HG03354 (cell line): ENCODE measurements around the gene SAP30BP.

ENCODE experiments used
- ATAC-seq: cut with Tn5 transposase; IDR thresholded peaks from one replicate; pipeline ENCODE4 v1.9.1; 2021; ENCODE audit warnings: mild to moderate bottlenecking; ENCODE audit not compliant: unreplicated experiment, poor library complexity, severe bottlenecking

The SAP30BP gene

DNA sequence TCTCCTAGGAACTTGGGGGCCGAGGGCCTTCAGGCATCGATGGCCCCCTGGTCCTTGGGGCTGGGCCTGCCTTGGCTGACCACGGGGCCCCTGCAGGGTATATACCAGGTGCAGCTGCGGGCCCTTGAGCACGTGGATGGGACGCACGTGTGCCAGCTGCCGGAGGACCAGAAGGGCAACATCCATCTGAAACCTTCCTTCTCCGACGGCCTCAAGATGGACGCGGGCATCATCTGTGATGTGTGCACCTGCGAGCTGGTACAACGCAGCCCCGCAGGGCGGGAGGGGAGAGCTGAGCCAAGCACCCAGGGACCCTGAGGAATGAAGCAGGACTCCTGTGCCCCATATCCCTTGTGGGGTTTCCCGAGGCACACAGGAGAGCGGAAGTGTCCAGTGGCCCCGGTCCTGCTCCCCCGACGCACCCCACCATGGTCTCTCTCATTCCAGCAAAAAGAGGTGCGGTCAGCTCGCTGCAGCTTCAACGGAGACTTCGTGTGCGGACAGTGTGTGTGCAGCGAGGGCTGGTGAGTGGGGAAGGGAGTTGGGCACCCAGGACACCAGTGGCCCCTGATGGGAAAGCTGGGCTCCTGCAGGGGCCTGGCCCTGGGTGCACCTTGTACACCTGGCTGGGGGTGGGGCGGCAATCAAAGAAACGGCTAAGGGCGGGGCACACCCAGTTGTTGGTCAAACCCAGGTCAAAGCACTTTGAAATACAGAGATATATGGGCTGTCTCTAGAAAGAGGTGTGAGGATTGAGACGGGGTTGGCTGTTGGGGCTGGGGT lies 64.8 kb downstream of the SAP30BP start:
- no peak for ATAC-seq

DNA sequence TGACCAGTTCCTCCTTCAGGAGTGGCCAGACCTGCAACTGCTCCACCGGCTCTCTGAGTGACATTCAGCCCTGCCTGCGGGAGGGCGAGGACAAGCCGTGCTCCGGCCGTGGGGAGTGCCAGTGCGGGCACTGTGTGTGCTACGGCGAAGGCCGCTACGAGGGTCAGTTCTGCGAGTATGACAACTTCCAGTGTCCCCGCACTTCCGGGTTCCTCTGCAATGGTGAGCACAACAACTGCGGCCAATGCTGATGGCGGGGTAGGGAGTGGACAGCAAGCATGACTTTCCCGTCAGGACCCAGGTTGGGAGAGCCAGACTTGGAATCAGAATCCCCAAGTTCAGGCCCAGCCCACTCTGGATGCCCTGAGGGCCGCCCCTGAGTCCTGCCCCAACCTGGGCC lies 66.3 kb downstream of the SAP30BP start:
- no peak for ATAC-seq

DNA sequence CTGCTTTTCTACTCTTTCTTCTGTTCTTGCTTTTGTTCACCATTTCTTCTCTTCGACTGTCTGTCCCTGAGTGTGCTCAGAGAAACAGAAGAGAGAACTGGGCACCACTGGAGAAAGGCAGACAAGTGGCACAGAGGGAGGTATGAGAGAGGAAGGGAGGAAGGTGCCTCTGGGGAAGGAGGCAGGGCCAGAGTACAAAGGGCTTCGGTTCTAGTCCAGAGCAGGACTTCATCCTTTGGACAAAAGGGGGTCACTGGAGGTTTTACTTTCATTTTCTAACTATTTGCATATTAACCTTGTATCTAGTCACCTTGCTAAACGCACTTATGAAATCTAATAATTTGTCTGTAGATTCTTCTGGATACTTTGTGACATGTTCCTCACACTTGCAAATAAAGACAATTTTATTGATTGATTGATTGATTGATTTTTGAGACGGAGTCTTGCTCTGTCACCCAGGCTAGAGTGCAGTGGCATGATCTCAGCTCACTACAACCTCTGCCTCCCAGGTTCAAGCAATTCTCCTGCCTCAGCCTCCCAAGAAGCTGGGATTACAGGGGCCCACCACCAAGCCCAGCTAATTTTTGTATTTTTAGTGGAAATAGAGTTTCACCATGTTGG lies 67.6 kb downstream of the SAP30BP start:
- ATAC-seq = no peak

DNA sequence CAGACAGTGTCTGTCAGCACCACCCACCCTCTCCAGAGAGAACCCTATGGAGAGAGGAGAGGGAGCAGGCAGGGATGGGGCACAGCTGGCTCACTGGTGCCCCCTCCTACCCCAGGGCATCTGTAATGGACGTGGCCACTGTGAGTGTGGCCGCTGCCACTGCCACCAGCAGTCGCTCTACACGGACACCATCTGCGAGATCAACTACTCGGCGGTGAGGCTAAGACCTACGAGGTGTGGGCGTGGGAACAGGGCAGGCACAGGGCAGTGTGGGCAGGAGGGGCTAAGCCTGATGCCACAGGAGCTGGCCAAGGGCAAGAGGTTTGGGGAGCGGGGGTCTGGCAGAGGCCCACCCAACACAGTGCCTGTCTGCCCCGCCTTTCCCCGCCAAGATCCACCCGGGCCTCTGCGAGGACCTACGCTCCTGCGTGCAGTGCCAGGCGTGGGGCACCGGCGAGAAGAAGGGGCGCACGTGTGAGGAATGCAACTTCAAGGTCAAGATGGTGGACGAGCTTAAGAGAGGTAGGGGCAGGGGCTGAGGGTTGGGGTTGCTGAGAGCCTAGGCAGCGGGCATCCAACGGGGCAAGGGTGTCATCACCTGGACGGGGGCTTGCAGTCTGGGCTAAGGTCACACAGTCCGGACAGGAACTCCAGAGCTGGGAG lies 69.2 kb downstream of the SAP30BP start:
- ATAC-seq = no peak

DNA sequence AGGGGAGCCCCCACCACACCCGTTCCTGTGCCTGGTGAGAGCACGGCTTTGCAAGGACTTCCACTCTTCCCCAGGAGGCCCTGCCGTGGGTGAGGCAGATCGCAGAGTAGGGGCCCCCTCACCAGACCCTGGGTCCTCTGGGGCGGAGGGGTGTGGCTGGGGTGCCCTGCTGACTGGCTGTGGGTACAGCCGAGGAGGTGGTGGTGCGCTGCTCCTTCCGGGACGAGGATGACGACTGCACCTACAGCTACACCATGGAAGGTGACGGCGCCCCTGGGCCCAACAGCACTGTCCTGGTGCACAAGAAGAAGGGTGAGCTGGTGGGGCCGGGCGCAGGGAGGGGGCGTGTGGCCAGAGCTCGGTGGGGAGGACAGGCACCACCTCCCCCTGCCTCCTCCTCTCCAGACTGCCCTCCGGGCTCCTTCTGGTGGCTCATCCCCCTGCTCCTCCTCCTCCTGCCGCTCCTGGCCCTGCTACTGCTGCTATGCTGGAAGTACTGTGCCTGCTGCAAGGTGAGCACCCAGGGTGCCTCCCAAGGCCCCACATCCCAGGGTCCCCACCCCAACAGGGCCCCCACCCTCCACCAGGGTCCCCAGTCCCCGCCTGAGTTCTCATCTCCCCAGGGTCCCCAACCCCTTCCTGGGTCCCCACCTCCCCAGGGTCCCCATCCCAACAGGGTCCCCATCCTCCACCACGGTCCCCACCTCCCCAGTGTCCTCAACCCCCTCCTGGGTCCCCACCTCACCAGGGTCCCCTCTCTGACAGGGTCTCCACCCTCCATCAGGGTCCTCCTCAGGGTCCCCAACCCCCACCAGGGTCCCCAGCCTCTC lies 70.2 kb downstream of the SAP30BP start:
- no peak for ATAC-seq

DNA sequence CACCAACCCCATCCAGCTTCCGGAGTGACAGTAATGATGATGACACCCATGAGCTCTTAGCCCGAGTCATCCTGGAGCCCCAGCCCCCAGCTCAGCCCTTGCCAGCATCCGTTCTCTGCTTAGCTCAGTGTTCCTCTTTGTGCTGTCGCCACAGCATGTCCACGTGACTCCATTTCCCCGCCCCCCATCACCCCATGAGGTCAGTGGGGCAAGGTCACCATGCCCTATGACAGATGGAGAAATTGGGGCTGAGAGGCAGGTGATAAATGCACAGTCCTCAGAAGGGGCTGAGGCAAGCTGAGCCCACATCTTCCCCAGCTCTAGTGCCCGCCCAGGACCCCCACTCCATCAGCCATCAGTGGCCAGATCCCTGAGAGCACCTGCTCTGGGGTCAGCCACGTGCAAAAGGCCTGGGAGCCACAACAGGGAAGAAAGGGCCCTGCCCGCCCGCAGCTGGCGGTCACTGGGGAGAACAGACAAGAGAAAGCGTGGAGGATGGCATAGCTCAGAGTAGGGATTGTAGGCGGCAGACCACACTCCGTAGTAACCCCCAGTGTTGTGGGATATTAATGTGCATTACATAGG lies 71.2 kb downstream of the SAP30BP start:
- no peak for ATAC-seq

DNA sequence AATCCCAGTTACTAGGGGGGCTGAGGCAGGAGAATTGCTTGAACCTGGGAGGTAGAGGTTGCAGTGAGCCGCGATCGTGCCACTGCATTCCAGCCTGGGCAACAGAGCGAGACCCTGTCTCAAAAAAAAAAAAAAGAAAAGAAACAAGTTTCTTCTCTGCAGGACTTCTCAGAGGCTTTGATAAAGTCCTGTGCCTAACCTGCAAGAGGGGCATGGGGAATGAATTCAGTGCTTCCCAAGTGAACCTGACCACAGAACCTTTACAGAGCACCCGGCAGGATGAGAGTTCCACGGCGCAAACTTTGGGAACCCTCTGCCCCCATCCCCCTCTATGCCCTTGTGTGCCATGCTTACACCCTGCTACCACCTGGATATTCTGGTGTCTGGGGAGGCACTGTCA lies 72.0 kb downstream of the SAP30BP start:
- no peak for ATAC-seq

DNA sequence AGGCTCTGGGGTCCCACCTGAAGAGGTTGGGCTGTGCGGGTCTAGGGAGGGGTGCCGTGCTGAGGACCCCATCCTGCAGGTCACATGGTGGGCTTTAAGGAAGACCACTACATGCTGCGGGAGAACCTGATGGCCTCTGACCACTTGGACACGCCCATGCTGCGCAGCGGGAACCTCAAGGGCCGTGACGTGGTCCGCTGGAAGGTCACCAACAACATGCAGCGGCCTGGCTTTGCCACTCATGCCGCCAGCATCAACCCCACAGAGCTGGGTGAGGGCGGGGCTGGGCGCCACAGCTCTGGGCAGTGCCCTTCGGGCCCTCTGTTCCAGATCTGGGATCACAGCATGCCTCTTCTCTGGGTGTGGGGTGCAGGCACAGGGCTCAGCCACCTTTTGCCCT lies 72.7 kb downstream of the SAP30BP start:
- ATAC-seq = no peak

DNA sequence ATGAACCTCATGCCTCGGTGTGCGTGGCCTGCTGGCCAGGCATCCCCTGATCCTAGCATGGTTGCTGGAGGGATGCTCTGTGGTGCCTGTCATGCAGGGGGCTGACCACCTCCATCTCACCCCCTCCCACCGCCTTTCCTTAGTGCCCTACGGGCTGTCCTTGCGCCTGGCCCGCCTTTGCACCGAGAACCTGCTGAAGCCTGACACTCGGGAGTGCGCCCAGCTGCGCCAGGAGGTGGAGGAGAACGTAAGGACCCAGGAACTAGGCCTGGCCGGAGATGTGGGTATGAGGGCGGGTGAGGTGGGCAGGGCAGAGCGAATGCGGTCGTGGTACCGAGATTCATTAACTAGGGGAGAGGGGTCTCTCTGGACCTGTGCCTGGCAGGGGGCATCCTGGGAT lies 73.1 kb downstream of the SAP30BP start:
- no peak for ATAC-seq

DNA sequence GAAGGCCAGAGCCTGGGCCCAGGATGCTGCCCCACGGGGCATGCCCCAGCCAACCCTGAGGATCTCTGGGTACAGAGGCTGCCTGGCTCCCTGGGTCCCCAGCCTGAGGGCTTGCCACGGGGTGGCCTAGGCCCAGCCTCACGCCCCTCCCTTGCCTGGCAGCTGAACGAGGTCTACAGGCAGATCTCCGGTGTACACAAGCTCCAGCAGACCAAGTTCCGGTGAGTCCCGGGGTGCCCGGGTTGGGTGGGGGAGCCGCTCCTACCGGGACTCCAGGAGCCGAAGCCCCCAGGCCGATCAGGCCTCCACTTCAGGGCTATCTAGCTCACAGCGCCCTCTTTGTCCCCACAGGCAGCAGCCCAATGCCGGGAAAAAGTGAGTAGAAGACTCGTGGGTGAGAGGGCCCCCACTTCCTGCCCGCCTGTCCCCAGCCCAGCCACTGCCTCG lies 73.5 kb downstream of the SAP30BP start:
- ATAC-seq = no peak

DNA sequence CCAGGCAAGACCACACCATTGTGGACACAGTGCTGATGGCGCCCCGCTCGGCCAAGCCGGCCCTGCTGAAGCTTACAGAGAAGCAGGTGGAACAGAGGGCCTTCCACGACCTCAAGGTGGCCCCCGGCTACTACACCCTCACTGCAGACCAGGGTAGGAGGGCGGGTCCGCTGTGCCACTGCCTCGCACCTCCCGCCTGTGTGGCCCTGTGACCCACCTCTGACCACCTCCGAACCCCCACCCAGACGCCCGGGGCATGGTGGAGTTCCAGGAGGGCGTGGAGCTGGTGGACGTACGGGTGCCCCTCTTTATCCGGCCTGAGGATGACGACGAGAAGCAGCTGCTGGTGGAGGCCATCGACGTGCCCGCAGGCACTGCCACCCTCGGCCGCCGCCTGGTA lies 75.2 kb downstream of the SAP30BP start:
- ATAC-seq = no peak

DNA sequence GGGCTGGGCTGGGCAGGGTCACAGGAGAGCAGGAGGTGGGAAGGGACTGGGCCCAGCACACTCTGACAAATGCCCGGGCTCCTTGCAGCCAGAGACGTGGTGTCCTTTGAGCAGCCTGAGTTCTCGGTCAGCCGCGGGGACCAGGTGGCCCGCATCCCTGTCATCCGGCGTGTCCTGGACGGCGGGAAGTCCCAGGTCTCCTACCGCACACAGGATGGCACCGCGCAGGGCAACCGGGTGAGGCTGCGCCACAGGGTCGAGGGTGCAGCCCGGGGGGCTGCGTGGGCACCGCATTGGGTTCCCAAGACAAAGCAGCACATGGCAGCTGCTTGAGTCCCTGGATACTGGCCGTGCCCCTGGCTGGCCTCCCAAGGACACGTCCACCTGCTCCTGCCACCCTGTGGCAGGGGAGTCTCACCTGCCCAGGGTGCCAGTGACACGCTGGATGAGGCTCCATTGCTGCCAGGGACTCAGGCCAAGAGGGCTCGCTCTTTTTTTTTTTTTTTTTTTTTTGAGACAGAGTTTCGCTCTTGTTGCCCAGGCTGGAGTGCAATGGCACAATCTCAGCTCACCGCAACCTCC lies 76.6 kb downstream of the SAP30BP start:
- no peak for ATAC-seq

DNA sequence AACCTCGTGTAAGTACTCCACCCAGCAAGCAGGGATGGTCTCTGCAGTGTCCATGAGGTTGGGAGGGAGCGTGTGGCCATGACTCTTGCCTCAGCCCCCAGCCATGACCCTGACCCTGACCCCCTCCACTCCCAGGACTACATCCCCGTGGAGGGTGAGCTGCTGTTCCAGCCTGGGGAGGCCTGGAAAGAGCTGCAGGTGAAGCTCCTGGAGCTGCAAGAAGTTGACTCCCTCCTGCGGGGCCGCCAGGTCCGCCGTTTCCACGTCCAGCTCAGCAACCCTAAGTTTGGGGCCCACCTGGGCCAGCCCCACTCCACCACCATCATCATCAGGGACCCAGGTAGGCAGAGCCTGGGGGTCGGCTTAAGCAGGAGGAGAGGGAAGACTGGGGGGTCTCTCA lies 81.6 kb downstream of the SAP30BP start:
- ATAC-seq = no peak

DNA sequence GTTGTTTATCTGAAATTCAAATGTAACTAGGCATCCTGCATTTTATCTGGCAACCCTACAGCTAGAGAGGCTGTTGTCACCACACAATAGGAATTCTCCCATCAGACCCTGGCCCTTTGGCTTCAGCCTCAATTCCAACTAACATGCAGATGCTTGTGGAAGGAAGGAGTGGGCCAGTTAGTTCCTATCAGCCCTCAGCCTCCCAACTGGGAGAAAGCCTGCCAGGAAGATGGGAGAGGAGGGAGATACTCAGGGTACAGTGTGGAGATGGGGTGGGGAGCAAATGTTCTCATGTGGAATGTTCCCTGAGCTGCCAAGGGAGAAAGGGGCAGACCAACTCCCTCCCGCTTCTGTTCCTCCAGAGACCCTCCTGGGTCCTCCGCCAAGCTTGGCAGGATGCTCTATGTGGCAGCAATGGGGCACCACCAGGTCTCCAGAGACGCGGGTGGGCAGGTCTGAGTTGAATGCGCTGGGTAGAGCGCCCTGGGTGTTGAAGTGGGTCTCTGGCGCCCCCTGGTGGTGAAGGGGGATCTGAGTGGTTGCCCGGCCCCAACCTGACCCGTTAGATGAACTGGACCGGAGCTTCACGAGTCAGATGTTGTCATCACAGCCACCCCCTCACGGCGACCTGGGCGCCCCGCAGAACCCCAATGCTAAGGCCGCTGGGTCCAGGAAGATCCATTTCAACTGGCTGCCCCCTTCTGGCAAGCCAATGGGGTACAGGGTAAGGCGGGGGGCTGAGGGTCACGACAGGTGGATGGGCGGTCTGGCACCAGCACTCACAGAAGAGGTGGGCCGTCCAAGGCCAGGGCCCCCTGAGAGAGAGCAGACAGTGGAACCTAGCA lies 82.6 kb downstream of the SAP30BP start:
- peak; percentile 61 for ATAC-seq

DNA sequence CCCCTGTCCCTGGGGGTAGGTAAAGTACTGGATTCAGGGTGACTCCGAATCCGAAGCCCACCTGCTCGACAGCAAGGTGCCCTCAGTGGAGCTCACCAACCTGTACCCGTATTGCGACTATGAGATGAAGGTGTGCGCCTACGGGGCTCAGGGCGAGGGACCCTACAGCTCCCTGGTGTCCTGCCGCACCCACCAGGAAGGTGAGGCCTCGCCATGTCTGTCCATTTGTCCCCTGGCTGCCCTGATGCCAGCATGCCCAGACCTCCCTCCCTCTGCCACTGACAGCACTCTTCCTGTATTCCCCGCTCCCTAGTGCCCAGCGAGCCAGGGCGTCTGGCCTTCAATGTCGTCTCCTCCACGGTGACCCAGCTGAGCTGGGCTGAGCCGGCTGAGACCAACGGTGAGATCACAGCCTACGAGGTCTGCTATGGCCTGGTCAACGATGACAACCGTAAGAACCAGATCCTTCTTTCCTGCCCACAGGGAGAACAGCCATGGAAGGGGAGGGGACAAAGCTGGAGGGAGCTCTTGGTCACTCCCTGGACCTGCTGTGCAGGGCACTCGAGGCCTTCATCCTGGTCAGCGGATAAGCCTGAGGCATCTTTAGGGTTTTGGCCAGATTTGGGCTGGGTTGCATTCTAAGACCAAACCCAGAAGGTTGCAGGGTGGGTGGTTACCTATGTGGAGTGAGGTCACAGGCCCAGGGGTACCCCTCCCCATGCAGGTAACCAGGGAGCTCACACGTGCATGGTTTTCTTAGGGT lies 83.7 kb downstream of the SAP30BP start:
- no peak for ATAC-seq

DNA sequence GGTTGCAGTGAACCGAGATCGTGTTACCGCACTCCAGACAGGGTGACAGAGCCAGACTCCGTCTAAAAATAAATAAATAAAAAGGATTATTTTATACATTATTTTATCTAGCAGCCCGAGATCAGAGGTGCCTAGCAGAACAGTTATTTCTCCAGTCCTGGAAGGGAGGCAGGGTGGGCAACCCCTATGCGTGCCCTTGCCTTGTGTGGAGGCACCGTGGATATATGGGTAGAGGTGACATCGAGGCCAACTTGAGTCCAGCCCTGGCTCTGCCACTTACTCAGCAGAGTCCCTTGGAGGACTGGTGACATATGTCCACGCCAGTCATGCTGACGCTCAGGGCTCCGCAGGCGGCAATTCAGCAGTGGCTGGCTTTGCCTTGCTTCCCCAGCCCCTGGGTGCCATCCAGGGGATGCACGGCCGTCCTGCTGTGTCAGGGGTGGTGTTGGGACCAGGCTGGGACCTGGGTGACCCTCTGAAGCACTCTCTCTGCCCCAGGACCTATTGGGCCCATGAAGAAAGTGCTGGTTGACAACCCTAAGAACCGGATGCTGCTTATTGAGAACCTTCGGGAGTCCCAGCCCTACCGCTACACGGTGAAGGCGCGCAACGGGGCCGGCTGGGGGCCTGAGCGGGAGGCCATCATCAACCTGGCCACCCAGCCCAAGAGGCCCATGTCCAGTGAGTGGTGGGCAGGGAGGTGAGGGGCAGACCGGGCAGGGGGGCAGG lies 84.7 kb downstream of the SAP30BP start:
- no peak for ATAC-seq

DNA sequence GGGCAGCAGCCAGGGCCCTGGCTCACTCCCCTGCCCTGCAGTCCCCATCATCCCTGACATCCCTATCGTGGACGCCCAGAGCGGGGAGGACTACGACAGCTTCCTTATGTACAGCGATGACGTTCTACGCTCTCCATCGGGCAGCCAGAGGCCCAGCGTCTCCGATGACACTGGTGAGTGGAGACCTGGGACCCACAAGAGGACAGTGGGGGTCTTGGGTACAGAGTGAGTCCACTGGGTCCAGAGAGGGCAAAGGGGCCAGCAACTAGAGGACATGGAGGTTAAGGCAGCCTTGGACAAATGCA lies 85.2 kb downstream of the SAP30BP start:
- ATAC-seq = no peak
